PC-3 (cell line): ENCODE data around the gene MKRN2OS.

Source experiments
- CTCF ChIP-seq: fragments of 300-600 bp; sonication (generic); conservative IDR thresholded peaks from 2 replicates; pipeline ENCODE4 v1.5.1; 2017; ENCODE audit warnings: antibody characterized with exemption, low read depth, mild to moderate bottlenecking, low read length
- EZH2 ChIP-seq: fragments of 300-600 bp; sonication (generic); IDR thresholded peaks from one replicate; pipeline ENCODE4 v1.6.1; 2017; ENCODE audit warnings: antibody characterized with exemption, mild to moderate bottlenecking, low read length; ENCODE audit not compliant: unreplicated experiment
- EZH2phosphoT487 ChIP-seq: fragments of 300-600 bp; sonication (generic); IDR thresholded peaks from 2 replicates; pipeline ENCODE4 v1.6.1; 2018; ENCODE audit warnings: mild to moderate bottlenecking, antibody characterized with exemption, low read length, borderline replicate concordance

- TF ChIP-seq CTCF (0 out of 2 replicates have a peak, but pooled peaks have one; percentile 15), EZH2 (no peak), EZH2phosphoT487 (no peak)
Observed at GRCh38 chr3:12544652-12545472, 437 bp downstream of the MKRN2OS start.
